ENCODE measurements around the gene EPB41L2. TPM values are rescaled to one million over a fixed set of nuclear protein-coding genes. Genes with fewer than 3 reads are reported as not detected.

The EPB41L2 gene
- total RNA-seq, 1 donor from 2014 or later = 136 TPM

DNA sequence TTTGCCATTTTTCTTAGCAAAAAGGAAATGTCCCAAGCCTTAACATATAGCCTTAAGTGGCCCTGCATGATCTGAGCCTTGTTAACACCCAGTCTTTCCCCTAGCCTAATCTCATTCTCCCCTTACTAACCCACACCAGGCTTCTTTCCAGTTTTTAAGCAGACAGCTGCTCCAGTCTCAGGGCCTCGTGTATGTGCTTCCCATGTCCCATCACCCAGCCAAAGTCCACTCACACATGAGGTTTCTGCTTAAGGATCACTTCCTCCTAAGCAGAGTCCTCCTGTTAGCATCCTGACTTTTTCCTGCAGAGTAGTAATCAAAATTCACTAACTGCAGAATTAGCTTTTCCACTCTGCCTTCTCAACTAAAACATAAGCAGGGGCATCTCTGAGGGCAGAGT is 139.7 kb downstream of the EPB41L2 start:
- H2AFZ ChIP-seq (ENCODE audit: low read depth, low read length) = no peak overlapping the region
- H3K36me3 ChIP-seq (ENCODE audit: insufficient read depth, low read length) = no peaks in the 10 kb centered on the region
- H3K4me1 Mint-ChIP-seq (ENCODE audit: low read depth, unreplicated experiment) = peaks cover 2% of the 10 kb centered on the region
- H4K20me1 ChIP-seq (ENCODE audit: insufficient read depth, low read length) = no peaks in the 10 kb centered on the region
- no peaks in the 10 kb centered on the region for H3K36me3 Mint-ChIP-seq (ENCODE audit: low read depth, unreplicated experiment)
- H3K4me3 ChIP-seq (ENCODE audit: insufficient read depth, low read depth, low read length) = no peak overlapping the region
- no peak overlapping the region for H3K9ac ChIP-seq (ENCODE audit: low read length)
- FAIRE-seq = no peak
- H3K27ac ChIP-seq (ENCODE audit: low read depth, low read length) = no peak overlapping the region
- no peak overlapping the region for H3K4me2 ChIP-seq (ENCODE audit: low read length)
- H3K9me3 Mint-ChIP-seq (ENCODE audit: unreplicated experiment) = no peaks in the 10 kb centered on the region
- no peaks in the 10 kb centered on the region for H3K4me1 ChIP-seq (ENCODE audit: insufficient read depth, low read length)
- H3K9me3 ChIP-seq (ENCODE audit: insufficient read depth, low read depth, low read length) = no peaks in the 10 kb centered on the region
- DNase-seq (ENCODE audit: low read depth) = no peak
- H3K27me3 Mint-ChIP-seq (ENCODE audit: low read depth, unreplicated experiment) = no peaks in the 10 kb centered on the region
- TF ChIP-seq, protein P1, sequence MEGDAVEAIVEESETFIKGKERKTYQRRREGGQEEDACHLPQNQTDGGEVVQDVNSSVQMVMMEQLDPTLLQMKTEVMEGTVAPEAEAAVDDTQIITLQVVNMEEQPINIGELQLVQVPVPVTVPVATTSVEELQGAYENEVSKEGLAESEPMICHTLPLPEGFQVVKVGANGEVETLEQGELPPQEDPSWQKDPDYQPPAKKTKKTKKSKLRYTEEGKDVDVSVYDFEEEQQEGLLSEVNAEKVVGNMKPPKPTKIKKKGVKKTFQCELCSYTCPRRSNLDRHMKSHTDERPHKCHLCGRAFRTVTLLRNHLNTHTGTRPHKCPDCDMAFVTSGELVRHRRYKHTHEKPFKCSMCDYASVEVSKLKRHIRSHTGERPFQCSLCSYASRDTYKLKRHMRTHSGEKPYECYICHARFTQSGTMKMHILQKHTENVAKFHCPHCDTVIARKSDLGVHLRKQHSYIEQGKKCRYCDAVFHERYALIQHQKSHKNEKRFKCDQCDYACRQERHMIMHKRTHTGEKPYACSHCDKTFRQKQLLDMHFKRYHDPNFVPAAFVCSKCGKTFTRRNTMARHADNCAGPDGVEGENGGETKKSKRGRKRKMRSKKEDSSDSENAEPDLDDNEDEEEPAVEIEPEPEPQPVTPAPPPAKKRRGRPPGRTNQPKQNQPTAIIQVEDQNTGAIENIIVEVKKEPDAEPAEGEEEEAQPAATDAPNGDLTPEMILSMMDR (IDR thresholded peaks at IDR 0.05; ENCODE audit: insufficient read depth, low read depth, low read length) = no peak
- no peak for TF ChIP-seq EZH2 (IDR thresholded peaks at IDR 0.05; ENCODE audit: insufficient read depth, low read length)
- no peak overlapping the region for H3K27ac Mint-ChIP-seq (ENCODE audit: unreplicated experiment)
- no peaks in the 10 kb centered on the region for H3K27me3 ChIP-seq (ENCODE audit: insufficient read depth, low read length)
- H3K79me2 ChIP-seq (ENCODE audit: insufficient read depth, low read length) = no peaks in the 10 kb centered on the region
- no peak overlapping the region for H3K4me3 Mint-ChIP-seq (ENCODE audit: unreplicated experiment)

GRCh38 chr6:130922922-130923321 is 140.1 kb downstream of the EPB41L2 start:
- Histone ChIP-seq H3K4me3 (ENCODE audit: insufficient read depth, low read depth, low read length) (no peak overlapping the region), H3K4me2 (ENCODE audit: low read length) (no peak overlapping the region), H3K36me3 (ENCODE audit: insufficient read depth, low read length) (no peaks in the 10 kb centered on the region), H3K27ac (ENCODE audit: low read depth, low read length) (no peak overlapping the region), H4K20me1 (ENCODE audit: insufficient read depth, low read length) (no peaks in the 10 kb centered on the region), H3K9ac (ENCODE audit: low read length) (no peak overlapping the region), H3K9me3 (ENCODE audit: insufficient read depth, low read depth, low read length) (no peaks in the 10 kb centered on the region), H3K79me2 (ENCODE audit: insufficient read depth, low read length) (no peaks in the 10 kb centered on the region), H3K27me3 (ENCODE audit: insufficient read depth, low read length) (no peaks in the 10 kb centered on the region), H3K4me1 (ENCODE audit: insufficient read depth, low read length) (no peaks in the 10 kb centered on the region), H2AFZ (ENCODE audit: low read depth, low read length) (no peak overlapping the region)
- Mint-ChIP-seq H3K27me3 (ENCODE audit: low read depth, unreplicated experiment) (no peaks in the 10 kb centered on the region), H3K36me3 (ENCODE audit: low read depth, unreplicated experiment) (no peaks in the 10 kb centered on the region), H3K9me3 (ENCODE audit: unreplicated experiment) (no peaks in the 10 kb centered on the region), H3K4me1 (ENCODE audit: low read depth, unreplicated experiment) (peaks cover 2% of the 10 kb centered on the region), H3K4me3 (ENCODE audit: unreplicated experiment) (no peak overlapping the region), H3K27ac (ENCODE audit: unreplicated experiment) (no peak overlapping the region)
- FAIRE-seq = no peak
- TF ChIP-seq EZH2 (IDR thresholded peaks at IDR 0.05; ENCODE audit: insufficient read depth, low read length) = no peak
- TF ChIP-seq, protein P1 (IDR thresholded peaks at IDR 0.05; ENCODE audit: insufficient read depth, low read depth, low read length) = no peak
- no peak for DNase-seq (ENCODE audit: low read depth)

- no peaks in the 10 kb centered on the region for H3K4me1 Mint-ChIP-seq (ENCODE audit: low read depth, unreplicated experiment)
- TF ChIP-seq EZH2 (IDR thresholded peaks at IDR 0.05; ENCODE audit: insufficient read depth, low read length) = no peak
- TF ChIP-seq, protein P1 (IDR thresholded peaks at IDR 0.05; ENCODE audit: insufficient read depth, low read depth, low read length) = no peak
- Histone ChIP-seq H4K20me1 (ENCODE audit: insufficient read depth, low read length) (no peaks in the 10 kb centered on the region), H3K4me3 (ENCODE audit: insufficient read depth, low read depth, low read length) (no peak overlapping the region), H2AFZ (ENCODE audit: low read depth, low read length) (no peak overlapping the region), H3K27me3 (ENCODE audit: insufficient read depth, low read length) (no peaks in the 10 kb centered on the region), H3K79me2 (ENCODE audit: insufficient read depth, low read length) (no peaks in the 10 kb centered on the region), H3K9me3 (ENCODE audit: insufficient read depth, low read depth, low read length) (no peaks in the 10 kb centered on the region), H3K36me3 (ENCODE audit: insufficient read depth, low read length) (no peaks in the 10 kb centered on the region), H3K27ac (ENCODE audit: low read depth, low read length) (no peak overlapping the region), H3K9ac (ENCODE audit: low read length) (no peak overlapping the region), H3K4me1 (ENCODE audit: insufficient read depth, low read length) (no peaks in the 10 kb centered on the region), H3K4me2 (ENCODE audit: low read length) (no peak overlapping the region)
- peaks cover 2% of the 10 kb centered on the region for H3K9me3 Mint-ChIP-seq (ENCODE audit: unreplicated experiment)
- no peak overlapping the region for H3K27ac Mint-ChIP-seq (ENCODE audit: unreplicated experiment)
- H3K27me3 Mint-ChIP-seq (ENCODE audit: low read depth, unreplicated experiment) = no peaks in the 10 kb centered on the region
- H3K36me3 Mint-ChIP-seq (ENCODE audit: low read depth, unreplicated experiment) = no peaks in the 10 kb centered on the region
- no peak overlapping the region for H3K4me3 Mint-ChIP-seq (ENCODE audit: unreplicated experiment)
- FAIRE-seq (no peak), DNase-seq (ENCODE audit: low read depth) (no peak)
Observed at GRCh38 chr6:130920969-130921368, 142.1 kb downstream of the EPB41L2 start.
